ENCODE measurements around the gene TTC9B. TPM values are rescaled to one million over a fixed set of nuclear protein-coding genes. Genes with fewer than 3 reads are reported as not detected.

TTC9B gene
- total RNA-seq, 1 donor from 2014 or later = not detected

DNA sequence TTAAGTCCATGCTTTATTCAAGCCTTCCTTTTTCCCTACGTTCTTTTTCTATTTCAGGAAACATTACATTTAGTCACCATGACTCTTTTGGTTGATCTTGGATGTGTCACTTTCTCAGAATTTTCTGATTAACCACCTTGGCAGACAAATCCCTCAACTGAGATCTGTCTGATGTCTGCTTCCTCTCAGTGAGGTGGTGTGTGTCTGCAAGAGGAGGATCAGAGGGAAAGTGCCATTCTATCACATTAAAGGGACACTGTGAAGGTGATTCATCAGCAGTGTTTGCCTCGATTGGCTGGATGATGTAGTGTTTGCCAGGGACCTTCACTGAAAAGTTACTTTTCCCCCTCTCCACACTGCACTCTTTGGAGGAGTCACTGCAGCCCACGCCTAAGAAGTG lies 11.3 kb upstream of the TTC9B start:
- Histone ChIP-seq H3K9me3 (ENCODE audit: low read depth) (no peaks in the 10 kb centered on the region), H4K20me1 (ENCODE audit: low read depth) (no peaks in the 10 kb centered on the region), H3K4me3 (no peak overlapping the region), H3K79me2 (ENCODE audit: low read depth) (no peaks in the 10 kb centered on the region), H3K4me2 (no peak overlapping the region), H3K27ac (no peak overlapping the region), H3K9ac (no peak overlapping the region), H2AFZ (replicated peaks) (no peak overlapping the region), H3K36me3 (no peaks in the 10 kb centered on the region), H3K27me3 (peaks cover 32% of the 10 kb centered on the region), H3K4me1 (peaks cover 15% of the 10 kb centered on the region), H3F3A (ENCODE audit: low read depth) (no peaks in the 10 kb centered on the region)
- Mint-ChIP-seq H3K27ac (no peak overlapping the region), H3K4me1 (peaks cover 25% of the 10 kb centered on the region), H3K27me3 (ENCODE audit: insufficient read depth, low read depth) (peaks cover 19% of the 10 kb centered on the region), H3K4me3 (no peak overlapping the region), H3K36me3 (no peaks in the 10 kb centered on the region), H3K9me3 (no peaks in the 10 kb centered on the region)
- TF ChIP-seq EZH2phosphoT487 (IDR thresholded peaks at IDR 0.05) (no peak), EZH2 (IDR thresholded peaks at IDR 0.05) (no peak)
- TF ChIP-seq, protein P1, sequence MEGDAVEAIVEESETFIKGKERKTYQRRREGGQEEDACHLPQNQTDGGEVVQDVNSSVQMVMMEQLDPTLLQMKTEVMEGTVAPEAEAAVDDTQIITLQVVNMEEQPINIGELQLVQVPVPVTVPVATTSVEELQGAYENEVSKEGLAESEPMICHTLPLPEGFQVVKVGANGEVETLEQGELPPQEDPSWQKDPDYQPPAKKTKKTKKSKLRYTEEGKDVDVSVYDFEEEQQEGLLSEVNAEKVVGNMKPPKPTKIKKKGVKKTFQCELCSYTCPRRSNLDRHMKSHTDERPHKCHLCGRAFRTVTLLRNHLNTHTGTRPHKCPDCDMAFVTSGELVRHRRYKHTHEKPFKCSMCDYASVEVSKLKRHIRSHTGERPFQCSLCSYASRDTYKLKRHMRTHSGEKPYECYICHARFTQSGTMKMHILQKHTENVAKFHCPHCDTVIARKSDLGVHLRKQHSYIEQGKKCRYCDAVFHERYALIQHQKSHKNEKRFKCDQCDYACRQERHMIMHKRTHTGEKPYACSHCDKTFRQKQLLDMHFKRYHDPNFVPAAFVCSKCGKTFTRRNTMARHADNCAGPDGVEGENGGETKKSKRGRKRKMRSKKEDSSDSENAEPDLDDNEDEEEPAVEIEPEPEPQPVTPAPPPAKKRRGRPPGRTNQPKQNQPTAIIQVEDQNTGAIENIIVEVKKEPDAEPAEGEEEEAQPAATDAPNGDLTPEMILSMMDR (IDR thresholded peaks at IDR 0.05) = no peak
- no peak for DNase-seq (ENCODE audit: low spot score)

- Histone ChIP-seq H3K79me2 (ENCODE audit: low read depth) (no peaks in the 10 kb centered on the region), H3K27me3 (peaks cover 38% of the 10 kb centered on the region), H3K4me1 (peaks cover 15% of the 10 kb centered on the region), H2AFZ (replicated peaks) (no peak overlapping the region), H3K27ac (no peak overlapping the region), H4K20me1 (ENCODE audit: low read depth) (no peaks in the 10 kb centered on the region), H3F3A (ENCODE audit: low read depth) (no peaks in the 10 kb centered on the region), H3K4me2 (no peak overlapping the region), H3K9ac (no peak overlapping the region), H3K4me3 (no peak overlapping the region), H3K9me3 (ENCODE audit: low read depth) (no peaks in the 10 kb centered on the region), H3K36me3 (no peaks in the 10 kb centered on the region)
- TF ChIP-seq EZH2phosphoT487 (IDR thresholded peaks at IDR 0.05) (no peak), EZH2 (IDR thresholded peaks at IDR 0.05) (no peak)
- TF ChIP-seq, protein P1 (IDR thresholded peaks at IDR 0.05) = no peak
- H3K36me3 Mint-ChIP-seq = no peaks in the 10 kb centered on the region
- no peak overlapping the region for H3K4me3 Mint-ChIP-seq
- H3K9me3 Mint-ChIP-seq = no peaks in the 10 kb centered on the region
- H3K27ac Mint-ChIP-seq = no peak overlapping the region
- peaks cover 25% of the 10 kb centered on the region for H3K4me1 Mint-ChIP-seq
- H3K27me3 Mint-ChIP-seq (ENCODE audit: insufficient read depth, low read depth) = peaks cover 19% of the 10 kb centered on the region
- DNase-seq (ENCODE audit: low spot score) = no peak
Observed at GRCh38 chr19:40228863-40229262, 10.7 kb upstream of the TTC9B start.

DNA sequence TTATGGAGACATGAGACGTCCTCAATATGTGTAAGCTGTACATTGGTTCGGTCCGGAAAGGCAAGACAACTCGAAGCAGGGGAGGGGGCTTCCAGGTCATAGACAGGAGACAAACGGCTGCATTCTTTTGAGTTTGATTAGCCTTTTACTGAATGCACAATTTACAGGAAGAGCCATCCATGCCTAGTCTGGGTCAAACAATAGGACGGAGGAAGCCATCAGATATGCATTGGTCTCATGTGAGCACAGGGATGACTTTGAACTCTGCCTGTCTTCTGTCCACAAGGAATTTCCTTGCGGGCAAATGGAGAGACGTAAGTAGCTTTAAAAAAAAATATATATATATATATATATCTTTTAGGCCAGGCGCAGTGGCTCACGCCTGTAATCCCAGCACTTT lies 10.2 kb upstream of the TTC9B start:
- Mint-ChIP-seq H3K4me1 (peaks cover 25% of the 10 kb centered on the region), H3K27me3 (ENCODE audit: insufficient read depth, low read depth) (peaks cover 19% of the 10 kb centered on the region), H3K9me3 (no peaks in the 10 kb centered on the region), H3K27ac (no peak overlapping the region), H3K4me3 (no peak overlapping the region), H3K36me3 (no peaks in the 10 kb centered on the region)
- H2AFZ ChIP-seq (replicated peaks) = no peak overlapping the region
- no peaks in the 10 kb centered on the region for H4K20me1 ChIP-seq (ENCODE audit: low read depth)
- no peak overlapping the region for H3K9ac ChIP-seq
- TF ChIP-seq EZH2phosphoT487 (IDR thresholded peaks at IDR 0.05) (no peak), EZH2 (IDR thresholded peaks at IDR 0.05) (no peak)
- TF ChIP-seq, protein P1 (IDR thresholded peaks at IDR 0.05) = no peak
- H3K9me3 ChIP-seq (ENCODE audit: low read depth) = no peaks in the 10 kb centered on the region
- no peak overlapping the region for H3K27ac ChIP-seq
- H3K79me2 ChIP-seq (ENCODE audit: low read depth) = no peaks in the 10 kb centered on the region
- H3K27me3 ChIP-seq = peaks cover 43% of the 10 kb centered on the region
- no peak overlapping the region for H3K4me3 ChIP-seq
- H3K36me3 ChIP-seq = no peaks in the 10 kb centered on the region
- H3F3A ChIP-seq (ENCODE audit: low read depth) = no peaks in the 10 kb centered on the region
- DNase-seq (ENCODE audit: low spot score) = no peak
- peaks cover 15% of the 10 kb centered on the region for H3K4me1 ChIP-seq
- H3K4me2 ChIP-seq = no peak overlapping the region

Measured in neural progenitor cell (in vitro differentiated cells).